GM19438 (cell line): Measurements from ENCODE around the gene ITGB3BP.
"Not testable (repeated sequence)": the region's sequence is repeated elsewhere in the genome, so short reads cannot be mapped to it uniquely, and the experiment has no call there.

Experiments used
- ATAC-seq: cut with Tn5 transposase; IDR thresholded peaks from one replicate; pipeline ENCODE4 v1.9.1; 2021; ENCODE audit warnings: low read depth; ENCODE audit not compliant: unreplicated experiment

The ITGB3BP gene

GRCh38 chr1:63509718-63510117, 13.3 kb downstream of the ITGB3BP start:
- no peak for ATAC-seq

GRCh38 chr1:63506782-63507181, 16.2 kb downstream of the ITGB3BP start:
- ATAC-seq, result no peak

GRCh38 chr1:63501256-63501655, 21.8 kb downstream of the ITGB3BP start:
- no peak for ATAC-seq

- ATAC-seq, result no peak
Observed at GRCh38 chr1:63498106-63498505, 24.9 kb downstream of the ITGB3BP start.

- ATAC-seq, result no peak
Observed at GRCh38 chr1:63497577-63497976, 25.4 kb downstream of the ITGB3BP start.

GRCh38 chr1:63487336-63488065, 35.5 kb downstream of the ITGB3BP start:
- ATAC-seq, result no peak

- no peak for ATAC-seq
Observed at GRCh38 chr1:63486629-63487028, 36.4 kb downstream of the ITGB3BP start.

GRCh38 chr1:63480057-63480456, 43.0 kb downstream of the ITGB3BP start:
- no peak for ATAC-seq

- no peak for ATAC-seq
Observed at GRCh38 chr1:63475761-63476160, 47.3 kb downstream of the ITGB3BP start.

GRCh38 chr1:63468683-63469082, 54.3 kb downstream of the ITGB3BP start:
- ATAC-seq, result not testable (repeated sequence)

- ATAC-seq, result no peak
Observed at GRCh38 chr1:63466759-63467158, 56.3 kb downstream of the ITGB3BP start.

GRCh38 chr1:63466181-63466580, 56.8 kb downstream of the ITGB3BP start:
- no peak for ATAC-seq

GRCh38 chr1:63463248-63463647, 59.8 kb downstream of the ITGB3BP start:
- ATAC-seq, result no peak

GRCh38 chr1:63461661-63462230, 61.3 kb downstream of the ITGB3BP start:
- ATAC-seq, result no peak

GRCh38 chr1:63458750-63459149, 64.3 kb downstream of the ITGB3BP start:
- ATAC-seq, result no peak

GRCh38 chr1:63454269-63454668, 68.8 kb downstream of the ITGB3BP start:
- no peak for ATAC-seq

GRCh38 chr1:63453232-63453631, 69.8 kb downstream of the ITGB3BP start:
- ATAC-seq, result no peak

GRCh38 chr1:63450416-63450815, 72.6 kb downstream of the ITGB3BP start:
- no peak for ATAC-seq

- ATAC-seq, result no peak
Observed at GRCh38 chr1:63448731-63449246, 74.2 kb downstream of the ITGB3BP start.

GRCh38 chr1:63442141-63442475, 80.9 kb downstream of the ITGB3BP start:
- no peak for ATAC-seq

- ATAC-seq, result no peak
Observed at GRCh38 chr1:63435161-63435560, 87.9 kb downstream of the ITGB3BP start.

- ATAC-seq, result no peak
Observed at GRCh38 chr1:63429281-63429680, 93.7 kb downstream of the ITGB3BP start.
